Liver (tissue), 3 donors: ENCODE measurements around the gene SIMC1.

Experiments
- ATF3 ChIP-seq: IDR thresholded peaks from 2 replicates; pipeline ENCODE4 v1.6.1; 2016; ENCODE audit warnings: antibody characterized with exemption
- CTCF ChIP-seq: fragments of 150-350 bp; IDR thresholded peaks from 2 replicates; pipeline ENCODE4 v1.5.1; 2017; ENCODE audit warnings: improper control_type of control experiment, low read depth, low read length; ENCODE audit not compliant: missing input control
- GABPA ChIP-seq, 2 donors: IDR thresholded peaks in 1 of 2; conservative IDR thresholded peaks in 1 of 2; 2 replicates each; pipeline ENCODE4 v1.6.1; 2016; ENCODE audit warnings: antibody characterized with exemption in 2 of 2, mild to moderate bottlenecking in 1 of 2, moderate library complexity in 1 of 2
- HNF4G ChIP-seq: IDR thresholded peaks from 2 replicates; pipeline ENCODE4 v1.6.1; 2016; ENCODE audit warnings: antibody characterized with exemption
- JUND ChIP-seq, 2 donors: IDR thresholded peaks; 2 replicates each; pipeline ENCODE4 v1.6.1; 2016; ENCODE audit warnings: antibody characterized with exemption in 2 of 2
- MAX ChIP-seq: IDR thresholded peaks from 2 replicates; pipeline ENCODE4 v1.6.1; 2016; ENCODE audit warnings: antibody characterized with exemption
- RAD21 ChIP-seq, 2 donors: IDR thresholded peaks; 2 replicates each; pipeline ENCODE4 v1.6.1; 2016; ENCODE audit warnings: antibody characterized with exemption in 2 of 2, mild to moderate bottlenecking in 2 of 2
- REST ChIP-seq: IDR thresholded peaks from 2 replicates; pipeline ENCODE4 v1.6.1; 2016; ENCODE audit warnings: antibody characterized with exemption, mild to moderate bottlenecking
- SP1 ChIP-seq: IDR thresholded peaks from 2 replicates; pipeline ENCODE4 v1.6.1; 2018; ENCODE audit warnings: antibody characterized with exemption, mild to moderate bottlenecking
- YY1 ChIP-seq: IDR thresholded peaks from 2 replicates; pipeline ENCODE4 v1.6.1; 2016; ENCODE audit warnings: antibody characterized with exemption, mild to moderate bottlenecking
- donor health status: healthy.
- donor health status: healthy.

- TF ChIP-seq RAD21 (IDR thresholded peaks at IDR 0.05) (peak in 1 of 2 donors; percentile 39), CTCF (no peak), REST (no peak), MAX (no peak), YY1 (peak; percentile 91), ATF3 (no peak), JUND (IDR thresholded peaks at IDR 0.05) (peak in 1 of 2 donors; percentile 12), SP1 (peak; percentile 6), GABPA (IDR thresholded peaks at IDR 0.05 in 1 of 2, conservative IDR thresholded peaks at IDR 0.05 in 1 of 2) (no peak), HNF4G (no peak)
Measured at GRCh38 chr5:176389135-176390123, 151.2 kb downstream of the SIMC1 start.
